ENCODE results near the gene RBFA. TPM values are rescaled to one million over a fixed set of nuclear protein-coding genes. Genes with fewer than 3 reads are reported as not detected.

Gene RBFA
- total RNA-seq, 1 donor from 2014 or later, result 26.0 TPM

DNA sequence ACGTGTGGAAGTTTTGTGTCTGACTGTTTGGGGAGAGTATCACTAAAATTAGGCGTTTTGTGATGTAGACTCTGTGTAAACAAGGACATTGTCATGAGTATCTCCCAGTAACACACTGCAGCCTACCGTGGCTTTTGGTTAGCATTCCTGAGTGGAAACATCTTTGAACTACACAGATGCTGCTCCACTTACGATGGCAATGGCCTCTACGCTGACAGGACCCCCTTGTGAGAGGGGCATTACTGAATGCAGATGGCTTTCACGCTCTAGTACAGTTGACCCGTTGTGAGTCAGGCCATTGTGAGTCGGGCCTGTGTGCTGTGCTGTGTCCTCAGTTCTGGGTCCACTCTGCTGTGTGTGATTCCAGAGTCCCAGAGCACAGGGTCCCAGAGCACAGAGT lies 40.5 kb downstream of the RBFA start:
- no peak for DNase-seq (ENCODE audit: low read depth)

DNA sequence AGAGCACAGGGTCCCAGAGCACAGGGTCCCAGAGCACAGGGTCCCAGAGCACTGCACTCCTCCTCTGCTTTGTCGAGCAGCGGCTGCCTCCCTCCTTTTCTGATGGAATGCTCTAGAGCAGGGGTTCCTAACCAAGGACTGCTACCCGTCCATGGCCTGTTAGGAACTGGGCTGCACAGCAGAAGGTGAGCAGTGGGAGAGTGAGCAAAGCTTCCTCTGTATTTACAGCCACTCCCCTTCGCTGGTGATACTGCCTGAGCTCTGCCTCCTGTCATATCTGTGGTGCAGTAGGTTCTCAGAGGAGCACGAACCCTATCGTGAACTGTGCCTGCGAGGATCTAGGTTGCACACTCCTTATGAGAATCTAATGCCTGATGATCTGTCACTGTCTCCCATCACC lies 41.7 kb downstream of the RBFA start:
- no peak for DNase-seq (ENCODE audit: low read depth)

DNA sequence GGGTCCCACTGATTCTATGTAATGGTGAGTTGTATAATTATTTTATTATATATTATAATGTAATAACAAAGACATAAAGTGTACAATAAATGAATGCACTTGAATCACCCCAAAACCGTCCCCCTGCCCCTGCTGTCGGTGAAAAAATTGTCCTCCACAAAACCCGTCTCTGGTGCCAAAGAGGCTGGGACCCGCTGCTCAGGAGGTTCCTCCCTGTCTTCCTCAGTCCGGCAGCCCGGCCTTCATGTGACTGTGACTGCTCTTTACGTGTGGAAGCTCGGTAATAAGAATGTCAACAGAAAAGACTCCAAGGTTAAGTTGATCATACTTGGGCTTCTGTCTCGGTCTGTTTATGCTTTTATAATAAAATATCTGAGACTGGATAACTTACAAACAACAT lies 42.1 kb downstream of the RBFA start:
- no peak for DNase-seq (ENCODE audit: low read depth)

DNA sequence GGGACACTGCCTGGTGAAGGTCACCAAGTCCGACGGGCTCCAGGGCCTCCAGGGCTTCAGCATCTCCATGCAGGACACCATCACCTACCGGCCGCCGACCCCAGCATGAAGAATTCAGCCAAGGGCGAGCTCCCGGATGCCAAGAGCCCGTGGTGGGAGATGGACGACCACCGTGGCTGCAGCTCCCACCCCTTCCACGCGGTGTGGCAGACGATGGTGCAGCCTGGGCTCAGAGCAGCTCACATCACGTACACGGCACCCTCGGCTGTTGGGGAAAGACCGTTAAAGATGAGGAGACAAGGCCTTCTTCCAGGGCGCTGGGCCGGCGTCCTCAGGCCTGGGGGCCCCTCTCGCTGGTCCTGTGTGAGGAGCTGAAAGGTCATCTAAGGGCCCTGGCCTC lies 43.6 kb downstream of the RBFA start:
- no peak for DNase-seq (ENCODE audit: low read depth)

Other genes starting within 250 kb of the RBFA start
- gene KCNG2, start 236.5 kb upstream of the RBFA start, total RNA-seq, result 0.20 TPM in 1 of 2 replicates, not detected in the other
- 44.7 and 53.7 TPM in 2 replicates for gene SLC66A2, start 82.8 kb upstream of the RBFA start, total RNA-seq
- gene HSBP1L1, start 69.8 kb upstream of the RBFA start, total RNA-seq, result 13.1 and 20.1 TPM in 2 replicates
- gene TXNL4A, start 45.9 kb upstream of the RBFA start, total RNA-seq, result 40.1 and 72.4 TPM in 2 replicates
- gene ADNP2, start 74.8 kb downstream of the RBFA start, total RNA-seq, result 22.4 and 22.9 TPM in 2 replicates
- 1.2 and 1.5 TPM in 2 replicates for gene PARD6G, start 213.1 kb downstream of the RBFA start, total RNA-seq

Measured in renal cortical epithelial cell (primary cell).